ENCODE results near the gene NUAK1.

DNA sequence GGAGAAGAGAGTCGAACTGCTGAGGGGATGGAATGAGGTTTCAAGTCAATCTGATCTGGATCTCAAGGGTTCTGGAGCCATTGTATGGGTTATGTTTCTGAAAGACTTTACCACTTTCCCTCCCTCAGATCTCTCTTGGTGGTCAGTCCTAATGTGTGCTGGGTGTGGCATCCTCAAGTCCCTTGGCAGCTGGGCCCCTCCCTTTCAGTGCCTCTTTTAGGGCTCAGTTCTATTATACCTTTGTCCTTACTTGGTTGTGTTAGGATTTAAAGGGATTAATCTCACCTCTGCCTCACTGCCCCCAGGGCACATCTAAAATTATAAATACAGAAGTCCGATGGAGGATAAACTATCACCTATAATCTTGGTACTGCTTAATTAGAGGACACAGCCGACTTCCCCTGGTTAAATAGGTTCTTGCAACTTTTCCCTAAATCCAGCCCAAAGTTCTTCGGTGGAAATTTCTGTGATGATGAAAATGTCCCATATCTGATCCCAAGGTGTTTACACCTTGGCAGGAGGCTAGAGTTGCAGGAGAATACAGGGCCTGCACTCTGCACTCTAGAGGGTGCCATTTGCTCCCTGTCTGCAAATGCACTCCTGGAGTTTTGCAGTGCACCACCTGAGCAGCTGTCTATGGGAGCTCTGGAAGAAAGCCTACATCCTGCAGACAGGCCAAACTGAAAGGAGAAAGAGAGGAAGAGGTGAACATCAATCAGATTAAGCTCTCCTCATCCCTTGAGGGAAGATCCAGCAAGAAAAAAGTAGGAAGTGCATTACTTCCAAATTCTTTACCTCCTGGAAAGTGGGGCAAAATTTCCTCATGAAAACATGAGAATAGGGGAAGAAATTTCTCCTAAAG is 106.8 kb downstream of the NUAK1 start:
- TF ChIP-seq CTCF (IDR thresholded peaks at IDR 0.05) (no peak), POLR2A (IDR thresholded peaks at IDR 0.05) (no peak), POLR2AphosphoS5 (IDR thresholded peaks at IDR 0.05) (no peak), EP300 (IDR thresholded peaks at IDR 0.05) (no peak)
